GM21447 (cell line): ENCODE data around the gene CILP2.

Source experiments
- ATAC-seq: cut with Tn5 transposase; IDR thresholded peaks from one replicate; pipeline ENCODE4 v1.9.1; 2021; ENCODE audit not compliant: unreplicated experiment

Gene CILP2

GRCh38 chr19:19538061-19538784 lies at the start of gene CILP2:
Gene CILP2 (plus strand): TSS chr19:19538265. CDS start chr19:19538350, 85 bp downstream.
- ATAC-seq = no peak

- ATAC-seq = peak; percentile 46
These were observed 49.0 kb upstream of the CILP2 start for GRCh38 chr19:19488875-19489690.

- ATAC-seq = no peak
These were observed 48.3 kb upstream of the CILP2 start for GRCh38 chr19:19489804-19490204.

DNA sequence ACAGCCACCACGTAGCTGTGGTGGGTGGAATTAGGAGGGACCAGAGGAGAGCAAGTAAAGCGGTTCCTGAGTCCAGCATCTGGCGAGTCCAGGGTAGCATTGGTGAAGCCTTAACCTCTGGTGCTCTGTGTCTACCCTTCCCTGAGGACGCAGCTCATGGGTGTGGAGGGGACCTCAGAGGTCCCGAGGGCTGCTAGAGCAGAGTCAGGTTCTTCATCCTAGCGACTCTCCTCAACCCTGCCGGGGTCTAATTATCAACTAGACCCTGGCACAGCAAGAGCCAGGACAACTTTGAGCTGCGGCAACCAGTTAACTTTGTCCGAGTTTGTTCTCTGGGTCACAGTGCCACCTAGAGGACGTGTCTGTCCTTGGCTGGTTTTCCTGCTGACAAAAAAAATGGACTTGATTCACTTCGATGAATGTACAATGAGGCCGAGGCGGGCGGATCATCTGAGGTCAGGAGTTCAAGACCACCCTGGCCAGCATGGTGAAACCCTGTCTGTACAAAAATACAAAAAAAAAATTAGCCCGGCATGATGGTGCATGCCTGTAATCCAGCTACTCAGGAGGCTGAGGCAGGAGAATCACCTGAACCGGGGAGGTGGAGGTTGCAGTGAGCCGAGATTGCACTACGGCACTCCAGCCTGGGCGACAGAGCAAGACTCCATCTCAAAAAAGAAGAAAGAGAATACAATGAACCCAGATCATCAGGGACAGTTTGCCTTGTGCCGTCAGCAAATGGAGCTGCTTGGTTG lies 47.7 kb upstream of the CILP2 start:
- peak; percentile 46 for ATAC-seq

DNA sequence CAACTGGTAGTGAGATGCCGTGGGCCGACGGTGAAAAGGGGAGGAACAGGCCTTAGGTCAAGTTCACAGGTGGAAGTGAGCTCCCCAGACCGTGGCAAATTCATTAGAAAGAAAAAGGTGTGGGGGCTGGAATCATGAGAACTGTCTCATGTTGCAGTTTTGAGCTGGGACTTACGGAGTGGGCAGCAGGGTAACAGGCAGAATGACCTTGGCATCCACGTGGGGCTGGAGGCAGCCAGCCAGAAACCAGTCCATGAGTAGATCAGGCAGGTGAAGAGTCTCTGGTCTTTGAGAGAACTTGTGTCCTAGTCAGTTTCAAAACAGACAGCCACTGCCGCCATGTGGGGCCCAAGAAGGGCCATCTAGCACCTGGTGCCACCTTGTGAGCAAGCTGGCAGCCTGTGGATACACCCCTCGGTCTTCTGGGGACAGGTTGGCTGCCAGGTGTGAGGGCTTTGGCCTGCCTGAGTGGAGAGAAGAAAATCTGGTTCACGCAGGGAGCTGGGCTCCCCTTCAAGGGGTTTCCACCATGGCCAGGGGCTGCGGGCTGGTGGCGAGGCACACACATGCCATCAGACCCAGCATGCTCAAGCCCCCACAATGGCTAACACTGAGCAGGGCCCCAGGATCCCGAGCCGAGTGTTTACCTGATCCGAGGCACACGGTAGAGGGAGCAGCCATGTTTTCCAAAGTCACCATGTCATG lies 46.6 kb upstream of the CILP2 start:
- no peak for ATAC-seq

DNA sequence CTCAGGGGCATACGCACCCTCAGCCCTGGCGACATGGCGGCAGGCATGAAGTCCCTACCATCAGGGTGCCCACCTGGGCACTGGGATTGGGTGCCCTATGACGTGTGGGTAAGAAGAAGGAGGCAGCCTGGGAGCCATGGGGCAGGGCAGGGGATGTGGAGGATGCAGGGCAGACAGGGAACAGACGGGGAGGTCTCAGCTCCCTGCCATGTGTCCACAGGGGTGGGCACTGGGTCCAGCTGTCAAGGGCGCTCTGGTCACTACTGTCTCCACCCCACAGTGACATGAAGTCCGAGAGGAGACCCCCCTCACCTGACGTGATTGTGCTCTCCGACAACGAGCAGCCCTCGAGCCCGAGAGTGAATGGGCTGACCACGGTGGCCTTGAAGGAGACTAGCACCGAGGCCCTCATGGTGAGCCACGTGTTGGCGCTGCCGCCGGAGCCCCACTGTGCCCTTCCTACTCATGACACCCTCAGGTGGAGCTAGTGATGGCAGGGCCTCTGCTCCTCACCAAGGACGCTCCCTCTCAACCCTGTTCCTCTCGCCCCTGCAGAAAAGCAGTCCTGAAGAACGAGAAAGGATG lies 45.9 kb upstream of the CILP2 start:
- ATAC-seq = no peak

- ATAC-seq = no peak
These were observed 44.1 kb upstream of the CILP2 start for GRCh38 chr19:19493841-19494546.

DNA sequence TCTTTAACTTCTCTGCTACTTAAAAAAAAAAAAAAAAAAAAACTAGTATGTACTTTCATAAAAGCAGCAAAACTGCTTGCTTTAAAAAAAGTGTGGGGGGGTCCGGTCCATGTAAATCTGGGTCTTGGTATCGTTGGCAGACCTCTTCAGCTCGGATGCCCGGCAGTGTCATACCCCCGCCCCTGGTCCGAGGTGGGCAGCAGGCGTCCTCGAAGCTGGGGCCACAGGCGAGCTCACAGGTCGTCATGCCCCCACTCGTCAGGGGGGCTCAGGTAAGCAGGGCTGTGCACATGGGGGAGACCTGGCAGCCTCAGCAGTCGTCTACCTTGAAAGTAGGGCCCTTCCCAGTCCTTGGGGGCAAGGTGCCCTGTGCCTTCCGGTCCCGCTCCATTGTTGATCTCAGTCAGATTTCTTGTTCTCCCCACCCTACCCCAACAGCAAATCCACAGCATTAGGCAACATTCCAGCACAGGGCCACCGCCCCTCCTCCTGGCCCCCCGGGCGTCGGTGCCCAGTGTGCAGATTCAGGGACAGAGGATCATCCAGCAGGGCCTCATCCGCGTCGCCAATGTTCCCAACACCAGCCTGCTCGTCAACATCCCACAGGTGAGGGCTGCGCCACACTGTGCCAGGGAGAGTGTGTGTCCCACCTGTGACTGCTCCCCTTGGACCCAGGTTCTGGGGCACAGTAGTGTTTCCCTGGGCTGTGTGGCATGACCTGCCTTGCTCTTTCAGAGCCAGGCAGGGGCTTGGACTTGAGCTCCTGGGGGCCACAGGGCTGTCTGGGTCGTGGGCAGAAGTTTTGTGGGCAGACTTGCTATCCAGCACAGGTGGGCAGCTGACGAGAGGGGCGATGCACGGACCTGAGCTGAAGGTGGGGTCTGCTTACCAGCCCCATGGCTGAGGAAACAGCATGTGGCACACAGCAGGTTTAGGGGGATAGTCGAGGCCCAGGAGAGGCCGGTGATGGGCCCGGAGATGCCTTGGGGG lies 42.2 kb upstream of the CILP2 start:
- no peak for ATAC-seq

GRCh38 chr19:19498255-19498991 lies 39.6 kb upstream of the CILP2 start:
- ATAC-seq = no peak

DNA sequence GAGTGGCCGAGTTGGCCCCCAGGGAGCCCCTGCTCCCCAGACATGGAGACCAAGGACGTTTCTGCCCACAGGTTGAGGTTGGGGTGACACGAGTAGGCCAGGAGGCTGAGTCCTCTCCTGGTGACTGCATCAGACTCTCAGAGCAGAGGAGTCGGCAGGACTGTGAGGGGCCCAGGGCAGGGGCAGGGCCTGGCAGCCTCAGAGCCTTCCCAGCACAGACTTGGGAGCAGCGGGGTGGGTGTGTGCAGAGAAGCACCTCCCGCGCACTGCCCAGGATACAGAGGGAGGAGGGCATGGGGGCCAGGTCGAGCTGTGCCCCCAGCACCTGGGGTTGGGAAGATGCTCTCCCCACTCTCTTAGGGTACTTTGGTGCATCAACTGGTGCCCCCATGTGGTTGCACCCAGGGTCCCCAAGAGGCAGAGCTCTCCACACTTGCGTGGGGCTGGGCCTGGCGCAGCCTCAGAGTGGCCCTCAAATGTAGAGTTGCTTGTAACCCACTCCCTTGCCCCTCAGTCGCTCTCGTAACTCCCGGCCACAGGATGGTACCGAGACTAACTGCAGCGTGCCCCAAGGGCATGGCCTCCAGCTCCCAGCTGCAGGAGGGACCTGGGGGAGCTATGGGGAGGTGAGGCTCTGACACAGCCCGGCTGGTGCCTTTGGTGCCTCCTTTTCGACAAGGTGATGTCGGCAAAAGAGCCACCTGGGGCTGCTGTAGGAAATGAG lies 38.6 kb upstream of the CILP2 start:
- ATAC-seq = no peak

GRCh38 chr19:19500975-19501644 lies 37.0 kb upstream of the CILP2 start:
- no peak for ATAC-seq

DNA sequence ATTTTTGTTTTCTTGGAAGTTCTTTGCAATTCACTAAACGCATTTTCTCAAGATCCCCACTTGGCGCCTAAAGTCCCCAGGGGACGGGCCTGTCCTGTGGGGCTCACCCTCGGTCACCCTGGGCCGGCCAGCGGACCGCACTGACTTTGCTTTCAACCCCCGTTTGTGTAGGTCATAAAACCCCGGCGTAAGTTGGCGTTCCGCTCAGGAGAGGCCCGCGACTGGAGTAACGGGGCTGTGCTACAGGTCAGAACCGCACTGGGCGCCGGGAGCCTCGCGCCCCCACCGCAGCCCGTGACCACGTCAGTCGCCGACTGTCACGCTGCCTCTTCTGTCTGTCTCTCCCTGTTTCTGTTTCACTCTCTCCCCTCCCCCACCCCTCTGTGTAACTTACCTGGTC lies 36.3 kb upstream of the CILP2 start:
- no peak for ATAC-seq

DNA sequence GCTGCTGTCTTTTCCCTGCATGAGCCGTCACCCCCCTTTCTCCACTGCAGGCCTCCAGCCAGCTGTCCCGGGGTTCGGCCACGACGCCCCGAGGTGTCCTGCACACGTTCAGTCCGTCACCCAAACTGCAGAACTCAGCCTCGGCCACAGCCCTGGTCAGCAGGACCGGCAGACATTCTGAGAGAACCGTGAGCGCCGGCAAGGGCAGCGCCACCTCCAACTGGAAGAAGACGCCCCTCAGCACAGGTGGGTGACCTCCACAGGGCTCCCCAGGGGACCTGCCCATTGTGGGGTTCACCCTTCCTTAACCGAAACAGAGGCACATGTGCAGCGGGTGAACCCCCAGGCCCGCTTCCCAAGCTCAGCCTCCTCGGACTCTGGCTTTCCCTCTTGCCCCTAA lies 35.8 kb upstream of the CILP2 start:
- ATAC-seq = no peak

GRCh38 chr19:19502808-19503602 lies 35.1 kb upstream of the CILP2 start:
- no peak for ATAC-seq

DNA sequence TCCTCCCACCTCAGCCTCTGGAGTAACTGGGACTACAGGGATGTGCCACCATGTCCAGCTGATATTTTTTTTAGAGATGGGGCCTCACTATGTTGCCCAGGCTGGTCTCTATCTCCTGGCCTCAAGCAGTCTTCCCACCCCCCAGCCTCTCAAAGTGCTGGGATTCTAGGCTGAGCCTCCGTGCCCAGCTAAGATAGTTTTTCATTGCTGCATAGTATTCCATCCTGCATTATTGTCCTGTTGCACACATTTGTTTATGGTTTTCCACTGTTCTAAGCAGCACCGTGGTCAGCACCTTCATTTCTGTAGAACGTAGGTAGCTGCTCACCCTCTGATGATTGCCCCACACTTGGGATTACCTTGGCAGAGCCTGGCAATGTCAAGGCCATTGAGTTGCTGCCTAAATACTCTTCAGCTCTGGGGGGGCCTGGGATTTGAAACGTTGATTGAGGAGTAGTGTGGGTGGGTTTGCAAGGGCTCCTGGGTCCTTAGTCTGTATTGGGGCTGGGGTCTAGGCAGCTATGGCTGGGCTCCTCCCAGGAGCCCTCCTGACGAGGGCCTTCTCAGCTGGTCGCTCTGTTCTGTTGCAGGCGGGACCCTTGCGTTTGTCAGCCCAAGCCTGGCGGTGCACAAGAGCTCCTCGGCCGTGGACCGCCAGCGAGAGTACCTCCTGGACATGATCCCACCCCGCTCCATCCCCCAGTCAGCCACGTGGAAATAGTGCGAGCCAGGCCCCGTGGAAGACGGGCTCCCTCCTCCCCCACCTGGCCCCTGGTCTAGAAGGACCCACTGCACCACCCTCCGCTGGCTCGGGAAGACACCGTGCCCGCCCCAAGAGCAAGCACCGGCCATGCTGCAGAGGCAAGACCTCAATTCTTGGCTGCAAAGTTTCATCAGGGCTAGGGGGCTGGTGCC lies 33.1 kb upstream of the CILP2 start:
- no peak for ATAC-seq
